ENCODE measurements around the gene ADH7.

- TF ChIP-seq POLR2AphosphoS5 (IDR thresholded peaks at IDR 0.05; ENCODE audit: low read depth, low read length), result no peak
- TF ChIP-seq REST (IDR thresholded peaks at IDR 0.05; ENCODE audit: insufficient read depth in 1 of 2, low read depth in 2 of 2, low read length in 2 of 2), result no peak
Observed at GRCh38 chr4:99395595-99396364, 39.4 kb downstream of the ADH7 start.
